ENCODE data around the gene FOXN3.

FOXN3 gene

DNA sequence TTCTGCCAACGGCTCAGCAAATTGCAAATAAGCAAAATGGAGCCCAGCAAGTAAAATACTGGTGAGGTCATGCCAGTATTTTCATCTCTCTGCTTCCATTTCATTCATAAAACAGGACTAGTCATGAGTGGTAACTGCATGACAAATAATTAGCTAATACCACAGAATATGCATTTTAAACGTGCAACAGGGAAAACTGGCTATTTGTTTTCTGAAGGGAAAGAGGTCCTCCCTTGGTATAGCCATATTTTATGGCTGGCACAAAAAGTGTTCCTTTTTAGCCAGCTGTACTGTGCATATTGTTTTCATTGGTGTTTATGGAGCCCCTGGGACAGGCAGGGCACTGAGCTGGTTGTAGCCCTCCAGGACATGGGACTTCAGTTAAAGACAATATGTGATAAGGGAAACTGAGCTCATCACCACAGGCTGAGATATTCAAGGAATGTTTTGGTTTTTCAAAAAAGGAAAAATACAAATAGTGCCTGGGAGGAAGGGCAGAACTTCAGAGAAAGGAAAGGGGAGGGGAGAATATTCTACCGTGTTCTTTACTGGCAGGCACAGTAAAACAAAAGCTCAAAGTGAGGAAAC is 26.1 kb upstream of the FOXN3 start:
- DNase-seq (ENCODE audit: extremely low read depth, low read depth), result no peak
- no peak for TF ChIP-seq CTCF (IDR thresholded peaks at IDR 0.05; ENCODE audit: low read depth, low read length)

DNA sequence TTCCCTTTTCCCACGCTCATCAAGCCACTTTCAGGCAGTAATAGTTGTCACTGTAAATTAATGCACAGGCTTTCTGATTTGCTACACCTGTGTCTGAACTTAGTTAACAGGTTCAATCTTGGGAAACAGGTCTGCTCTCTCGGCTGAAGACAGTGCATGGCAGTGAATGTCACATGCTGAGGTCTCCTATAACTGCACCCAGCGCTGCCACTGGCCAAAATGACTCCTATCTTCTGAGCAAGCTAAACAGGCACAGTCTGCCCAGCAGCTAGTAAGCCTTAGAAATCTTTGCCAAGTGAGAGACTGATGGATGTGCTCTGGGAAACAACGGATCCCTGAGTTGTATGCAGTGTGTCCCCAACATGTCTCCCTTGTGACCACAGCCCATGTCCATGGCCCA is 25.2 kb upstream of the FOXN3 start:
- DNase-seq (ENCODE audit: extremely low read depth, low read depth), result no peak
- TF ChIP-seq CTCF (IDR thresholded peaks at IDR 0.05; ENCODE audit: low read depth, low read length), result no peak

DNA sequence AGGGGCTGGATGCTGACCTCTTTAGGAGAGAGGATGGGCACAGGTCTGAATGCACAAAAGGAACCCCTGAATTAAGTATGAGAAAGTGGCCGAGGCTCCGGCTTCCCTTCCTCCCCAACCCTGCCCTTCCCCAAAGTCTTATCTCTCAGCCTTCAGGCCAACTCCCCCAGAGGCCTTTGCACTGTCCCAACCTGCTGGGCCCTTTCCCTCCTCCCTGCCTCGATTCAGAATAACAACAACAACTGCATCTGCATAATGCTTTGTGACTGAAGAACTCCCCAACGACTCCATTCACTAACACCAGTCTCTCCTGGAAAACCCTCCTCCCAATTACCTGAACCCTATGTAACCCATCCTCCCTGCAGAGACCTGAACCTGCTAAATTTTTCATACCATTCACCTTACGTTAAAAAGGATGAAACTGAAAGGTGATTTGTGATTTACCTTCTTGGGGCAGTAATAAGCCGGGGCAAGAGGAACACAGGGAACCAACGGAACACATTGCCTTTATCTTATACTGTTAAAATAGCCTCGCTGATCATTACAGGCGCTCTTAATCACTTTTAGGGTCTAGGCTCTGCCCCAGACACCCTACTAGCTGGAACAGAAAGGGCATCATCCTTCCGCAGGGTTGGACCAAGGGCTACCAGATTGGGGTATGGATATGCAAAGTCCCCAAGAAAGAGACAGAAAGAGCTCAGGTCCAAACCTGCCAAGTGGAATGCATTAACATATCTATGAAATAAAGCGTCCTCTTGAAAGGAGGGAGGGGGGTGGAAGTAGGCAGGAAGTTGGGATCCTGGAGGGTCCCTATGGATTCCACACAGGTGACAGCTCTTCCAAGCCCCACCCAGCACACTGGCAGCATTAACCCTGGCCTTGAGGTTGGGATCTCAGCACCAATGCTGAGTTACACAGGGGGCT is 24.2 kb upstream of the FOXN3 start:
- DNase-seq (ENCODE audit: extremely low read depth, low read depth), result no peak
- no peak for TF ChIP-seq CTCF (IDR thresholded peaks at IDR 0.05; ENCODE audit: low read depth, low read length)

- TF ChIP-seq CTCF (IDR thresholded peaks at IDR 0.05; ENCODE audit: low read depth, low read length), result no peak
Observed at GRCh38 chr14:89435892-89436656, 19.0 kb upstream of the FOXN3 start.

DNA sequence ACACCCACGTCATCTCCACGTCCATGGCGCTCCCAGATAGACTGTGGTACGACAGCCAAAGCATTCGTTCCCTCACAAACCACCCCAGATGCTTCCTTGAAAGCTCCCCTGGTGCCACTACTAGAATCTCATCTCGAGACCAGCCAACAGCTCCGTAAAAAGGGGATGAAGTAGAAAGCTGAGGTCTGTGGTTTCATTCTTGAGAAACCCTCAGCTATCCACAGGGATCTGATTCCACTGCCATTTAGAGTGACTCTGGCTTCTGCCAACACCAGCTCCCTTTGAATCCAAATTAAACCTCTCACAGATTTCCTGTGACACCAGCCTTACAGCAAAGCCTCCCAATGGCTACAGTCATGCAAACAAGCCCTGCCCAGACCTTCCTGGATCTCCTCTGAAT is 18.5 kb upstream of the FOXN3 start:
- no peak for DNase-seq (ENCODE audit: extremely low read depth, low read depth)
- no peak for TF ChIP-seq CTCF (IDR thresholded peaks at IDR 0.05; ENCODE audit: low read depth, low read length)

More at GRCh38 chr14:89435892-89436656, 19.0 kb upstream of the FOXN3 start:
- no peak for DNase-seq (ENCODE audit: extremely low read depth, low read depth)

DNA sequence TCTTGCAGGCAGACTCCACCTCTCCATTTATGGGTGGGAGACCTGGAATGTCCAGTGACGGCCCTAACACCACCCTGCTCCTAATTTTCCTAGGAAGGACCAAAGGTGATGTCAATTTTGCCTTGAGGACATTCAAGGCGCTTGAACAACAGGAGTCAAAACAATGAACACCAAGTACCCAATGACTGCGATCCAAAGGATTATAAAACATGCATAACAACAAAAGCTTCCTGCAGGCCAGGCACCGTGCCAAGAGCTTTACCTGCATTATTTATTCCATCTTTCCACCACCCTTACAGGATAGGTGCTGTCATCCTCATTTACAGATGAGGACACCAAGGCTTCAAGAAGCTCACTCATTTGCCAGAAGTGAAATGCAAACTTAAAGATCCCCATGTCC is 15.2 kb upstream of the FOXN3 start:
- TF ChIP-seq CTCF (IDR thresholded peaks at IDR 0.05; ENCODE audit: low read depth, low read length), result no peak
- no peak for DNase-seq (ENCODE audit: extremely low read depth, low read depth)
